Activated CD4-positive, alpha-beta T cell treated with anti-CD3 and anti-CD28 coated beads for 4 hours (primary cell): ENCODE results near the gene FOXE3.
A peak's percentile ranks its signal among the peaks of the same experiment; 100 is the strongest.

ENCODE experiments used
- DNase-seq, 2 donors: peaks; one replicate each; pipeline ENCODE4 v3.0.0-alpha.2; 2020

FOXE3 gene

GRCh38 chr1:47436304-47436978 lies 20.4 kb downstream of the FOXE3 start:
- peak; percentile 67 to 70 for DNase-seq

- DNase-seq = no peak
Observed at GRCh38 chr1:47436979-47437446, 20.9 kb downstream of the FOXE3 start.

- peak; percentile 89 to 91 for DNase-seq
Observed at GRCh38 chr1:47437447-47438164, 21.5 kb downstream of the FOXE3 start, which contains the start of gene FOXD2. TSS of gene FOXD2 (plus strand) at chr1:47438044. CDS start at chr1:47438136, 92 bp downstream.

- peak; percentile 25 to 27 for DNase-seq
Observed at GRCh38 chr1:47438165-47439016, 22.3 kb downstream of the FOXE3 start.

- no peak for DNase-seq
Observed at GRCh38 chr1:47439017-47439818, 23.1 kb downstream of the FOXE3 start.

- DNase-seq = no peak
Observed at GRCh38 chr1:47439819-47440598, 23.9 kb downstream of the FOXE3 start.

- DNase-seq = no peak
Observed at GRCh38 chr1:47440599-47441081, 24.6 kb downstream of the FOXE3 start.

GRCh38 chr1:47441450-47442106 lies 25.5 kb downstream of the FOXE3 start:
- no peak for DNase-seq

- DNase-seq = no peak
Observed at GRCh38 chr1:47442202-47442601, 26.1 kb downstream of the FOXE3 start.

GRCh38 chr1:47442842-47443529 lies 26.9 kb downstream of the FOXE3 start:
- no peak for DNase-seq

GRCh38 chr1:47443530-47444296 lies 27.6 kb downstream of the FOXE3 start:
- no peak for DNase-seq

GRCh38 chr1:47444297-47444561 lies 28.1 kb downstream of the FOXE3 start:
- no peak for DNase-seq

GRCh38 chr1:47444562-47445465 lies 28.7 kb downstream of the FOXE3 start:
- no peak for DNase-seq

- no peak for DNase-seq
Observed at GRCh38 chr1:47445823-47446550, 29.9 kb downstream of the FOXE3 start.

- DNase-seq = no peak
Observed at GRCh38 chr1:47448462-47449222, 32.6 kb downstream of the FOXE3 start.

- DNase-seq = no peak
Observed at GRCh38 chr1:47449822-47450552, 33.9 kb downstream of the FOXE3 start.
